HG02970 (cell line): ENCODE data around the gene TFIP11.

Source experiments
- ATAC-seq: cut with Tn5 transposase; IDR thresholded peaks from one replicate; pipeline ENCODE4 v1.9.1; 2021; ENCODE audit warnings: mild to moderate bottlenecking, moderate library complexity, moderate number of reproducible peaks; ENCODE audit not compliant: unreplicated experiment, low FRiP score

Gene TFIP11

DNA sequence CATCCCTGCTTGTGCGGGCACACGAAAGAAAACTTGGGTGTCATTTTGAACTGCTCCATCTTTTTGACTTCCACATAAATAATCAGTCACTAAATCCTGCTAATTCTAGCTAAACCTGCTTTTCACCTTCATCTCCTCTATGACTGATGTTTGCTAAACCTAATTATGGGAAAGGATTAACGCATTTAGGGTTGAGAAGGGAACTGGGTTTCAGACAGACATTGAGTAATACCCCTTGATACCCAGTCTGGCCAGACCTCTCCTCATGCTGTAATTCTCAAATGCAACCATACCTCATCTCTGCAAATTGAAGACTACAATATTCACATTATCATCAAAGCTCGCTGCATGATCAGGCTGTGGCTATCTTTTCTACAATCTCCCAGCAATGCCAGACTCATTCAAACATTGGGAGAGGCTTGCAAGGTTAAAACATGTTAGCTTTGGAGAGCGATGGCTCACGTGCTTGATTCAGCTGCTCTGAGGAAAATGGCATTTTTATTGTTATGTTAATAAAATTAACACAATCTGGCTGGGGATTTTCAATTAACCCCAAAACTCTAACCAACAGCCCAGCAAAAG, 31.1 kb downstream of the TFIP11 start:
- ATAC-seq = no peak

DNA sequence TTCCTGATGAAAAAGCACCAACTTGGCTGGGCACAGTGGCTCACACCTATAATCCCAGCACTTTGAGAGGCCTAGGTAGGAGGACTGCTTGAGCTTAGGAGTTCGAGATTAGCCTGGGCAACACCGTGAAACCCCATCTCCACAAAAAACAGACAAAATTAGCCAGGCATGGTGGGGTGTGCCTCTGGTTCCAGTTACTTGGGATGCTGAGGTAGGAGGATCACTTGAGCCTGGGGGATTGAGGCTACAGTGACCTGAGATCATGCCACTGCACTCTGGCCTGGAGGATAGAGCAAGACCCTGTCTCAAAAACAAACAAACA, 31.7 kb downstream of the TFIP11 start:
- no peak for ATAC-seq

DNA sequence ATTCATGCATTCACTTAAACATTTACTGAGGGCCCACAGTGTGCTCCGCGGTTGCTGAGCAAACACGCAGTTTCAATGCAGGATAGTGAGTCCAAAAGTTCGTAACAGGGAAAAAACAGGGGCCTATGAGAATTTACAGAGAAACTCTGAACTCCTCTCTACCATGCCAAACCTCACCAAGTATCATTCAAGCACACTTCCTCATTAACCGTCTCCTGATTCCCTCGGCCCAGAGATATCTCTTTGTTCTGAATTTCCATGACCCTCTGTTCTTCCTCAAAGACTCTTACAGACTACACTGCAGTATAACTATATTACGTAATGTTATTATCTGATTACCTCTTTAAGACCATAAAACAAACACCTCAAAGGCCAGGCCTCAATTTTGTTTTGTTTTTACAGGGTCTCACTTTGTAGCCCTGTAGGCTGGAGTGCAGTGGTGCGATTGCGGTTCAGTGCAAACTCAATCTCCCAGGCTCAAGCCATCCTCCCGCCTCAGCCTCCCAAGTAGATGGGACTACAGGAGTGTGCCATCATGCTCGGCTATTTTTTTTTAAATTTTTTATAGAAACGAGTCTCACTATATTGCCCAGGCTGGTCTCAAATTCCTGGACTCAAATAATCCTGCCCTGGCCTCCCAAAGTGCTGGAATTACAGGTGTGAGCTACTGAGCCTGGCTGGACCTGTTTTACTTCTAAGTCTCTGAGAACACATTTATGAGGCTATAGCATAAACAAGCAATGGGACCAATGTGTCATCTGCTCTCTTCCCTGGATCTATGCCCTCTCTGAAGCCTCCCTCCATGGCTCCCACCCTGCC, 32.3 kb downstream of the TFIP11 start:
- no peak for ATAC-seq

DNA sequence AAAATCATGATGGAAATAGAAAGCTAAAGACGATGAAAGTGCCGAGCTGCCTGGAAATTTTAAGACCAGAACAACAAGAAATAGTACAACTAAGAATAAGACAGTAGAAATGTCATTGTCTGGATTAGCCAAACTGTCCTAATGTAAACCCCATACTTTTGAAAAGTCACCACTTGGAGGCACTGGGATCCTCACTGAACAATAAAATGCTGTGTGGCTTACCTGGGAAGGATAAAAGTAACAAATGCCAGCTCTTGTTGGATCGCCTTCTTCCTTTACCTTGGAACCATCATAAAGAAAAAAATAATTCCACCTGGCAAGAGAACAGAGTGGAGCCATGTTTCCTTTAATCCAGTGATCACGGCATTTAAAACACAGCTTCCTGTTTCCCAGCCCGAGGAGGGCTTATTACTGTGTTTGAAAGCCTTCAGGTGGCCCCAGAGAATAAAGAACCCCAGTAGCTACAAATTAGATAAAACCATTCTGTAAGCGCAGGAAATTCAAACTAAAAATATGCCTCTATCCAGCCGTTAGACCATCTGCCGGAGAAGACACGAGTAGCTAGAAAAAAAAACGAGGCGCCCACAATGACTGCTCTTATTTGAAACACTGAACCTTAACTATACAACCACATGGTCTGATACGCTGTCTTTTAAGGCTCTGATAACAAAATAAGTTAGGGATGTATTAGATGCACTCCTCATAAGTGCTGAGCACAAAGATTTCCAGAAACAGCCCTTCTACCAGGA, 33.1 kb downstream of the TFIP11 start:
- no peak for ATAC-seq

GRCh38 chr22:26477341-26477731, 34.9 kb downstream of the TFIP11 start:
- no peak for ATAC-seq

- no peak for ATAC-seq
Measured at GRCh38 chr22:26476705-26477340, 35.5 kb downstream of the TFIP11 start.

- no peak for ATAC-seq
Measured at GRCh38 chr22:26474682-26475081, 37.6 kb downstream of the TFIP11 start.

GRCh38 chr22:26471522-26471921, 40.8 kb downstream of the TFIP11 start:
- no peak for ATAC-seq

- no peak for ATAC-seq
Measured at GRCh38 chr22:26470807-26471206, 41.5 kb downstream of the TFIP11 start.

DNA sequence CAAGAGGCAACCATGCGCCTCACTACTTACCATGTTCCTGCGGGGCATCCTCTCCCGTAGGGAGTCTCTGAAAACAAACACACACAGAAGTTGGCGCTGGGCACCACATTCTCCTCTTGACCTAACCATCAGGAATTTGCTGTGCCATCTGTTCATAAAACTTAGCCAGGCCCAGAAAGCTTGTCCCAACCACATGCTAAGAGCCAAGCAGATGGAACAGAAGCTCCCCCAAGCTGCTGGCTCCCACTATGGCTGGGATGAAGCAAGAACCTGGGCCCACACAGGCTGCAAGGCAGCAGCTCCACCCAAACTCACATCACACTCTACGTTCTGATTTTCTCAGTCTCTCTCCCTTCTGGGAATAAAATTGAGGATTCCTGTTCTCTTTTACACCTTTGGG, 46.1 kb downstream of the TFIP11 start:
- no peak for ATAC-seq

DNA sequence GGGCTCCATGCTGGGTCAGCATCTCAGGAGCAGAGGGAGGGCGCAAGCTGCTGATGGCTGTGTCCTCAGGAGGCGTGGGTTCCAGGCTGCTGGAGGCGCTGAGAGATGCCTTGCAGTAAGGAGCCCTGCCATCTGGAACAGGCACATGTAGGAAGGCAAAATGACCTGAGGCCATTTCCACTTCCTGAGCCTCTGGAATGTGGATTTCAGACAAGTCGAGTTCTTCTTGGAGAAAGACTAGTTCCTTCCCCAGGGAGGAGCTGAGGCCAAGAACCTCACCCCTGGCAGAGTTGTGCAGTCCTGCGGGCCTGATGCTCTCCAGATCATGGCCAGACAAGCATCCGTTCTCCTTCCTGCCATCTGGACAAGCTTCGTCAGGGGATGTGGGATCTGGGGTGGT, 48.0 kb downstream of the TFIP11 start:
- ATAC-seq = no peak

DNA sequence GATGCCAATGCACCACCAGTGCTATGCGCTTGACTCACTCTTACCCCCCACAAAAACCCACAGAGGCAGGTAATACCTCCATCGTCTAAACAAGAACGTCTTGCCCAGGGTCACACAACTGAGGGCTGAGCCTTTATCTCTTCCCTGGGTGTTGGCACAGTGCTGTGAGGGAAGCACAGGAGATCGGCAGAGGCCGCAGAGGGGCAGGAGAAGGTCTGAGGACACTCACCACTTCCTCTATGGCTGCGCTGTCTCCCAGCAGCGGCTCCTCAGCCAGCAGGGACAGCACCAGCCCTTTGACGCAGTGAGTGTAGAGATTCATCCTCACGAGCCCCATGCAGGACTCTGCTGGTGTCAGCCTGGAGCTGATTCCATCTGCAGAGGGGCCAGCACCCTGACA, 48.6 kb downstream of the TFIP11 start:
- no peak for ATAC-seq

GRCh38 chr22:26463101-26463661, 49.1 kb downstream of the TFIP11 start:
- no peak for ATAC-seq

DNA sequence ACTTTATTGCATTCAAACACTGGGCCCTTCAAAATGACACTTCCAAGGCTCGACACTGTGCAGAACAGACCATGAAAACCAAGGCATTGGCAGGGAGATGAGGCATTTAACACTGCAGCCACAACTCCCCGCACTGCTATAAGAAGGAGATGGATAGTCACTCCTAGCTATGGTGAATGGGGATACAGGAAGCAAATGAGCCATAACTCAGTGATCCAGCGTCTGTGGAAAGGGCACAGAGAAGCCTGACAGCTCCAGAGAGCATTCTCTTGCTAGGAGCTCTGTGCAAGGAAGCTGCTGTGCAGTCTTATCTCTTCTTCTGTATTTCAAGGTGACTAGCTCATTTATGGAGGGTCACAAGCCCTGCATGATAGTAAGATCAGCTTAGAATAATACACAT, 49.6 kb downstream of the TFIP11 start:
- ATAC-seq = no peak

- ATAC-seq = no peak
Measured at GRCh38 chr22:26462051-26462450, 50.2 kb downstream of the TFIP11 start.

DNA sequence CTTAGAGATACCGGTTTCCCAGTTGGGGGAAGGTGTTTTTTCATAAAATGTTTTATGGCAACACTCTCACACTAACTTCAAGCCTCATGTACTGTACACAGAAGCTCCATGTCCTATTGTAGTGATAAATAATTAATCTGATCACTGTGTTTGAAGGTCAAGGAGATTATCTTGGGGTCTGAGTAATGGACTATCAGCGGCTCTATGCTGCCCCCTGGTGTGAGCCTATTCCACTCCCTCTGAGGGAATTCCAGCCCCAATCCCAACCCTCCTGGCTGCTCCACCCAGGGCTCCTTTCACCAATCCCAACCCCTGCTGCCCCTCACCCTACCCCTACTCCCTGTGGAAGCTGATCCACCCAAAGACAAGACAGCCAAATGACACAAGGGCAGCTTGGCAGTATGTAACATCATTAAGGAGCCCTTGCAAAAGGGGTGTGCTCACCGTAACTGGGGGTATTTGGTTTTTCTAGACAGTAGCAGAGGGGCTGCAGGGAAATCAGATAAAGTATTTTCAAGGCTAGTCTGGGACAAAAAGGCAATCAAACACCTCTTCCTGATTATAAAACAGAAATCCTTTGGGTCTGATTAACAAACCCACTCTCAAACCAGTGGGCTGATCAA, 51.0 kb downstream of the TFIP11 start:
- no peak for ATAC-seq

GRCh38 chr22:26460202-26460601, 52.1 kb downstream of the TFIP11 start:
- ATAC-seq = no peak

- no peak for ATAC-seq
Measured at GRCh38 chr22:26457661-26458272, 54.5 kb downstream of the TFIP11 start.

DNA sequence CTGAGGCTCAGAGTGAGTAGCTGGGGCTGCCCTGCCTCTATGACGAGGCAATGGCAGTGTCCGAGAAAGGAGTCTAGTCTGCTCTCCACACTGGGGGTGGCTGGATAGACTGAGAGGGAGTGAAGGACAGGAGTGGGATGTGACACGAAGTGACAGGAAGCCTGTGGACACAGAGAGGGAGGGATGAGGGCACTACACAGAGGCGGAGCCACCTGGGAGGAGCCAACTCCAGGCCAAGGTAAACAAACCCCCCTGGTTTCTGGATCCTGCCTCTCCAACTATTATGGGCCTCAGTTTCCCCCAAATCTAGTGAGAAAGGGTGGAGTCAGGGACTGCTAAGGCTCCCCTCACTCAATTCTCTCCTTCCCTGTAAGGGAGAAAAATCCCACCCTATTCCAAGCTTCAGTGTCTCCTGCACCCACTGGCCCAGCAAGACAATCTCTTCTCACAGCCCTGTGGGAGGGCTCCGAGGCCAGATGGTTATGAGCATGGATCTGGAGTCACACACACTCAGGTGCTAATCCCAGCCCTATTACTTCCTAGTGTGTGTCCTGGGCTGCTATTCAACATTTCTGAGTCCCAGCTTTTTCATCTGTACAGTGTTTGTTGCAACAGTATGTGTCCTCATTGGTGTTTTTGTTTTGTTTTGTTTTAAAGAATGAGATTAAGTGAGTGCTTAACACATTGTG, 58.3 kb downstream of the TFIP11 start:
- ATAC-seq = no peak

DNA sequence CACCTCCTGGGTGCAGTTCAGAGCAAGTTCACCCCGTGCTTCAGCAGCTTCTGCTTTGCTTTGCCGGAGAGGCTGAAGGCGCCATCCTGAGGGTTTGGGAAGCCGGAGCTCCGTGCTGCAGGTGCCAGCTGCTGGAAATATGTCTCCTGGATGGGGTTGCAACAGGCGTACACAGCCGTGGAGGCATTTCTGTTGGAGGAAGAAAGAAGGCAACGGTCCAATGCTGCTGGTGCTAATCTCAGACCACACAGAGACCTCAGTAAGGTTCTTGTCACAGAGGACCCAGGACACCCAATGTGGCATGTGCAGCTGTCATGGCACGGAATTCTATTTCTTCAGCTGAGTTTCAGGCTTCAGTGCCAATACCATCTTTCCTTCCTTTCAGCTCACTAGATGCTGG, 59.1 kb downstream of the TFIP11 start:
- ATAC-seq = no peak
